Activated gamma-delta T cell treated with anti-CD3 and anti-CD28 coated beads, Interleukin-2, amount 50 U/mL, for 16 hours (primary cell): ENCODE results near the gene SYT15.
"Not testable (repeated sequence)": the region's sequence is repeated elsewhere in the genome, so short reads cannot be mapped to it uniquely, and the experiment has no call there.

ENCODE experiments used
- DNase-seq: peaks from one replicate; pipeline ENCODE4 v3.0.0-alpha.2; 2020; ENCODE audit warnings: low read depth

The SYT15 gene

GRCh38 chr10:46578474-46579178 is at the start of gene SYT15:
TSS of gene SYT15 (plus strand) at chr10:46579128. CDS start at chr10:46579169, 41 bp downstream.
- DNase-seq: not testable (repeated sequence)

- not testable (repeated sequence) for DNase-seq
Measured at GRCh38 chr10:46529742-46530141, 49.2 kb upstream of the SYT15 start.

GRCh38 chr10:46530249-46531186 is 48.4 kb upstream of the SYT15 start:
- no peak for DNase-seq

- not testable (repeated sequence) for DNase-seq
Measured at GRCh38 chr10:46532256-46532655, 46.7 kb upstream of the SYT15 start.

- no peak for DNase-seq
Measured at GRCh38 chr10:46534828-46535524, 44.0 kb upstream of the SYT15 start.

GRCh38 chr10:46536171-46536570 is 42.8 kb upstream of the SYT15 start:
- no peak for DNase-seq

- DNase-seq: no peak
Measured at GRCh38 chr10:46536781-46537180, 42.1 kb upstream of the SYT15 start.

GRCh38 chr10:46537309-46537708 is 41.6 kb upstream of the SYT15 start:
- DNase-seq: no peak

- no peak for DNase-seq
Measured at GRCh38 chr10:46538155-46538554, 40.8 kb upstream of the SYT15 start.

GRCh38 chr10:46538717-46539426 is 40.1 kb upstream of the SYT15 start:
- DNase-seq: no peak

GRCh38 chr10:46539596-46540411 is 39.1 kb upstream of the SYT15 start:
- no peak for DNase-seq

- DNase-seq: no peak
Measured at GRCh38 chr10:46540412-46541016, 38.4 kb upstream of the SYT15 start.

- no peak for DNase-seq
Measured at GRCh38 chr10:46541017-46541661, 37.8 kb upstream of the SYT15 start.

- DNase-seq: no peak
Measured at GRCh38 chr10:46541735-46542566, 37.0 kb upstream of the SYT15 start.

- DNase-seq: no peak
Measured at GRCh38 chr10:46542567-46543465, 36.1 kb upstream of the SYT15 start.

GRCh38 chr10:46543466-46544377 is 35.2 kb upstream of the SYT15 start:
- DNase-seq: no peak
